HepG2 (cell line): ENCODE data around the gene NDUFAF5. TPM values are rescaled to one million over a fixed set of nuclear protein-coding genes. Genes with fewer than 3 reads are reported as not detected.

ENCODE experiments used
- ATAC-seq: fragments of 200-7000 bp; cut with Tn5 transposase; 3 replicates; pipeline ENCODE4 v1.9.1; 2020; ENCODE audit warnings: mild to moderate bottlenecking, moderate library complexity
- BruUV-seq: library from RNA; stranded (reverse); fragments of 400-500 nt; replicated peaks from 2 replicates; lab custom pipeline; 2021; lab: Mats Ljungman, UMichigan
- CTCF ChIA-PET: fragments of 300-600 bp; formaldehyde crosslinking; extraction: SDS; loops from one replicate; lab custom pipeline; 2021; ENCODE audit warnings: low total read pairs, inconsistent platforms, low intra/inter-chr PET ratio; lab: Yijun Ruan, JAX
- POLR2A ChIA-PET: fragments of 350-600 bp; sonication (Branson Sonifier 250); formaldehyde crosslinking; loops from one replicate; lab custom pipeline; 2020; ENCODE audit warnings: antibody characterized with exemption, inconsistent platforms; lab: Yijun Ruan, JAX
- DNase-seq: peaks from one replicate; pipeline ENCODE4 v3.0.0-alpha.2; 2015; ENCODE audit warnings: low spot score
- FAIRE-seq: peaks from 3 replicates; lab custom pipeline; 2011; peaks lifted over from hg19 to GRCh38; lab: Jason Lieb, UNC
- H2AFZ ChIP-seq: one replicate; pipeline ENCODE4 v1.6.1; 2011; ENCODE audit warnings: low read length, inconsistent platforms
- H3K27ac ChIP-seq: fragments of 300-600 bp; 3 replicates; pipeline ENCODE4 v1.8.0; 2011; ENCODE audit warnings: mixed run types, mild to moderate bottlenecking, mixed read lengths, low read length, inconsistent platforms; ENCODE audit not compliant: insufficient read depth; ENCODE audit errors: extremely low read length
- H3K27me3 ChIP-seq, 2 experiments: fragments of 200-600 bp in 1 of 2; 2 replicates in 1 of 2; 3 replicates in 1 of 2; pipeline versions ENCODE4 v1.6.0 to v1.8.0; 2011; ENCODE audit warnings: low read length in 2 of 2, mild to moderate bottlenecking in 2 of 2, moderate library complexity in 2 of 2, inconsistent platforms in 1 of 2; ENCODE audit not compliant: insufficient read depth in 2 of 2, control insufficient read depth in 1 of 2
- H3K36me3 ChIP-seq, 2 experiments: fragments of 200-600 bp in 1 of 2; replicated peaks in 1 of 2; 2 replicates in 1 of 2; 3 replicates in 1 of 2; pipeline versions ENCODE4 v1.5.1 to v1.8.0; 2011; ENCODE audit warnings: low read length in 2 of 2, inconsistent platforms in 1 of 2; ENCODE audit not compliant: insufficient read depth in 2 of 2, control insufficient read depth in 1 of 2
- H3K4me1 ChIP-seq: 2 replicates; pipeline ENCODE4 v1.5.1; 2012; ENCODE audit warnings: low read length, inconsistent platforms; ENCODE audit not compliant: insufficient read depth
- H3K4me2 ChIP-seq: 2 replicates; pipeline ENCODE4 v1.6.0; 2011; ENCODE audit warnings: low read depth, low read length, inconsistent platforms
- H3K4me3 ChIP-seq, 3 experiments: fragments of 200-600 bp in 1 of 3; sonication (generic), shearing (Covaris generic) in 1 of 3; replicated peaks in 1 of 3; 2 replicates each; pipeline ENCODE4 v1.5.1; 2011 to 2016; ENCODE audit warnings: low read length in 3 of 3, inconsistent platforms in 2 of 3, low read depth in 2 of 3, mild to moderate bottlenecking in 2 of 3, control low read depth in 1 of 3, mixed read lengths in 1 of 3; ENCODE audit not compliant: insufficient read depth in 1 of 3
- H3K79me2 ChIP-seq: one replicate; pipeline ENCODE4 v1.6.1; 2011; ENCODE audit warnings: low read length, inconsistent platforms; ENCODE audit not compliant: insufficient read depth
- H3K9ac ChIP-seq: 2 replicates; pipeline ENCODE4 v1.6.0; 2011; ENCODE audit warnings: mild to moderate bottlenecking, low read depth, low read length, inconsistent platforms; ENCODE audit not compliant: insufficient read depth
- H3K9me3 ChIP-seq: 2 replicates; pipeline ENCODE4 v1.5.1; 2012; ENCODE audit warnings: mild to moderate bottlenecking, low read length
- H4K20me1 ChIP-seq: 2 replicates; pipeline ENCODE4 v1.6.0; 2011; ENCODE audit warnings: inconsistent platforms, mild to moderate bottlenecking, low read length, moderate library complexity; ENCODE audit not compliant: insufficient read depth
- SMAD1 ChIP-seq: sonication (generic); formaldehyde crosslinking; IDR thresholded peaks from 2 replicates; pipeline ENCODE4 v1.4.0; 2020; ENCODE audit warnings: missing genetic modification reagents, low read depth, mild to moderate bottlenecking, borderline replicate concordance
- ZNF207 ChIP-seq: fragments of 450-650 bp; IDR thresholded peaks from 2 replicates; pipeline ENCODE4 v1.6.1; 2016; ENCODE audit warnings: antibody characterized with exemption, borderline replicate concordance
- ZNF274 ChIP-seq: sonication (generic); formaldehyde crosslinking; IDR thresholded peaks from 2 replicates; pipeline ENCODE4 v1.5.1; 2020; ENCODE audit warnings: mild to moderate bottlenecking, missing genetic modification reagents
- ZNF318 ChIP-seq: sonication (generic); formaldehyde crosslinking; IDR thresholded peaks from 2 replicates; pipeline ENCODE4 v1.4.0; 2020; ENCODE audit warnings: mild to moderate bottlenecking, missing genetic modification reagents
- ZSCAN22 ChIP-seq: sonication (generic); formaldehyde crosslinking; IDR thresholded peaks from 2 replicates; pipeline ENCODE4 v1.4.0; 2020; ENCODE audit warnings: mild to moderate bottlenecking, missing genetic modification reagents
- whole genome bisulfite sequencing: methylation state at CpG from one replicate; pipeline ENCODE4 v1.1.6; 2017; ENCODE audit warnings: low lambda C conversion rate; 5-methylcytosine and 5-hydroxymethylcytosine counted together
- in situ Hi-C: cut with HindIII; loops from 2 replicates; pipeline ENCODE4 v1.10.0; 2017; ENCODE audit warnings: low pct_unique_long_range_greater_than_20kb; ENCODE audit not compliant: extremely low pct_ligation_motif_present
- intact Hi-C: fragments of 100-400 bp; cut with micrococcal nuclease; formaldehyde crosslinking; loops from one replicate; pipeline ENCODE4 v1.10.0; 2022; ENCODE audit not compliant: unreplicated experiment
- polyA plus RNA-seq, 8 experiments: library from polyadenylated mRNA; depleted of rRNA in 3 of 8; stranded (reverse) in 7 of 8; unstranded in 1 of 8; fragments of >200 nt; fragmentation: Illumina TruSeq in 4 of 8; extraction: Trizol in 4 of 8; gene quantifications; 2 replicates each; pipeline versions ENCODE4 v1.2.1 to v1.2.3, GENCODE V29; 2011 to 2016; ENCODE audit warnings: low read depth in 4 of 8, missing spikeins in 1 of 8, mixed read lengths in 1 of 8; ENCODE audit not compliant: insufficient read depth in 1 of 8
- total RNA-seq, 5 experiments: library from RNA; depleted of rRNA; stranded (reverse); fragments of >200 nt; fragmentation: Illumina TruSeq; extraction: Trizol; gene quantifications; 2 replicates each; pipeline ENCODE4 v1.2.3, GENCODE V29; 2016; ENCODE audit warnings: low read depth in 1 of 5
- TF ChIP-seq, protein P1 (sequence below): sonication (generic); formaldehyde crosslinking; IDR thresholded peaks from 2 replicates; pipeline ENCODE4 v1.5.0; 2020; ENCODE audit warnings: missing genetic modification reagents

NDUFAF5 gene
- total and polyA plus RNA-seq, 2 of the 13 experiments (the other 11 are each of a cell fraction or from before 2014, with no cell fraction given) = 23.1 to 66.7 TPM

GRCh38 chr20:13841206-13841605 is 56.4 kb downstream of the NDUFAF5 start (continued):
- TF ChIP-seq ZSCAN22 = no peak
- TF ChIP-seq ZNF318 (CRISPR knock-in tag) = no peak
- TF ChIP-seq ZNF274 (CRISPR knock-in tag) = no peak
- no peak for TF ChIP-seq ZNF207
- TF ChIP-seq SMAD1 (CRISPR knock-in tag) = no peak
- TF ChIP-seq, all 625 proteins: peak for 0

DNA sequence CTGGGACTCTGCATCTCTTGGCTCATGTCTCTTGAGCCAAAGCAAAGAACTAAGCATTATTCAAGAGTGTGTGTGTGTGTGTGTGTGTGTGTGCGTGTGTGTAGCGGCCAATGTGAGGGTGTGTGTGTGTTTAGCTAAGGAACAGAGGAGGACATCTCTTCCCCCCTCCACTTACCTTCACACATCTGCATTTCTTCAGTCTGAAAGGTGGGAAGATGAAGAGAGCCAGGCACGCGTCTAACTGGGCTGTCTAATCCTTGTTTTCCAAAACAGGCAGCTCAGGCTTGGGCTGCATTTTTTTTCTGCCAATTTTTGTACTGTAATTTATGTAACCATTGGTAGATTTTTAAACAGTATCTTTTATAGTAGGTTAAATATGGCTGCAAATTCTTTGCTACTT is 59.5 kb downstream of the NDUFAF5 start:
- ChIA-PET POLR2A (no interaction called here), CTCF (no interaction called here)
- ATAC-seq (no peak), FAIRE-seq (no peak), DNase-seq (no peak)
- H2AFZ ChIP-seq = no peak overlapping the region
- BruUV-seq = no TSS peak
- intact Hi-C loops (no loop called here), in situ Hi-C loops (no loop called here)
- H3K79me2 ChIP-seq = no peaks in the 10 kb centered on the region
- 52% methylated on average over 4 of the region's 4 CpGs for WGBS
- H3K4me2 ChIP-seq = no peak overlapping the region
- no peak overlapping the region for H3K27ac ChIP-seq
- no peak overlapping the region for H3K4me3 ChIP-seq
- H3K9ac ChIP-seq = no peak overlapping the region
- H3K4me1 ChIP-seq = no peaks in the 10 kb centered on the region
- H3K27me3 ChIP-seq = peaks cover 0 to 48% of the 10 kb centered on the region in 2 experiments; a peak in 4 of 5 replicates
- no peaks in the 10 kb centered on the region for H3K36me3 ChIP-seq
- no peaks in the 10 kb centered on the region for H3K9me3 ChIP-seq
- H4K20me1 ChIP-seq = no peaks in the 10 kb centered on the region
- TF ChIP-seq, protein P1, sequence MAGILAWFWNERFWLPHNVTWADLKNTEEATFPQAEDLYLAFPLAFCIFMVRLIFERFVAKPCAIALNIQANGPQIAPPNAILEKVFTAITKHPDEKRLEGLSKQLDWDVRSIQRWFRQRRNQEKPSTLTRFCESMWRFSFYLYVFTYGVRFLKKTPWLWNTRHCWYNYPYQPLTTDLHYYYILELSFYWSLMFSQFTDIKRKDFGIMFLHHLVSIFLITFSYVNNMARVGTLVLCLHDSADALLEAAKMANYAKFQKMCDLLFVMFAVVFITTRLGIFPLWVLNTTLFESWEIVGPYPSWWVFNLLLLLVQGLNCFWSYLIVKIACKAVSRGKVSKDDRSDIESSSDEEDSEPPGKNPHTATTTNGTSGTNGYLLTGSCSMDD (CRISPR knock-in tag) = no peak
